GM19372 (cell line): ENCODE results near the gene THAP5.

ENCODE experiments used
- ATAC-seq: cut with Tn5 transposase; IDR thresholded peaks from one replicate; pipeline ENCODE4 v1.9.1; 2021; ENCODE audit warnings: mild to moderate bottlenecking, low read depth, moderate library complexity; ENCODE audit not compliant: unreplicated experiment

The THAP5 gene

DNA sequence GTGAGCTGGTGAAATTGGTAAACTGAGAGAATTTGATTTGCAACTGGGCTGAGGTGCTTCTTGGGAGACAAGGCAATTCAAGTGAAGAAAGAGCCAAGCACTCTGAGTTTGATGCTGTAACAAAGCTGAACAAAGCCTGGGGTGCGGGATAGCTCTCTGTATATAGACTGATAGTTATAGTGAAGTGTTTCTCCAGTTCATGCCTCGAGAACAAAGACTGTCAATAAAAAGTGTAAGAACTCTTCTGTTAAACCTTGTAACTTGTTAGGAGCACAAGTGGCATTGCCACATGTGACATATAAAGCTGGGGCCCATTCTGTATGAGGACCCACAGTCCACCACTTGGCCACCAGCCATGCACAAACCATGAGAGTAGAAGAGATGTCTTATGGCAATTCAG, 32.3 kb downstream of the THAP5 start:
- no peak for ATAC-seq

DNA sequence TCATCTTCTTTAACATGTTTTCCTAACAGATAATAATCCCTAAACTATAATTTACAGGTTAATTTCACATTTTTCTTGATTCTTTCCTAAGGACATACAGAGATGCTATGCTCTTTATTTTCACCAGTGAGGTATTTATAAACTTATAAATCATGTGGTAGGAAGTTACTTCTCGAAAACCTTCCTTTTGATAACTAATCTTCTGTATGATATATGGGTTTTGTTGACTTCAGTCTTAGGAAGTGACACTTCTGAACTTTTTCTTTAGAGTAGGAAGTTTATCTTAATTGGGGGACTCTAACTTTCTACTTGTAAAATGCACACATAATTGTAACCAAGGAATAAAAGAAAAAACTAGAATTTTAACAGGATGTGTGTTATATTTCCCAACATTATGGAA, 33.8 kb downstream of the THAP5 start:
- ATAC-seq, result no peak

DNA sequence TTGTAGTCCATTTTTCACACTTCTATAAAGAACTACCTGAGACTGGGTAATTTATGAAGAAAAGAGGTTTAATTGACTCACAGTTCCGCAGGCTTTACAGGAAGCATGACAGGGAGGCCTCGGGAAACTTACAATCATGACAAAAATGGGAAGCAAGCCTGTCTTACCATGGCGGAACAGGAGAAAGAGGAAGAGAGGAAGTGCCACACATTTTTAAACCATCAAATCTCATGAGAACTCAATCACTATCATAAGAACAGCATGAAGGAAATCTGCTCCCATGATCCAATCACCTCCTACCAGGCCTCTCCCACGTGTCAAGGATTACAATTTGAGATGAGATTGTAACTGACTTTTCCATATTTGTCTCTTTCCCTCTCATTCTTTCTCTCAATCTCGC, 34.2 kb downstream of the THAP5 start:
- ATAC-seq, result no peak

DNA sequence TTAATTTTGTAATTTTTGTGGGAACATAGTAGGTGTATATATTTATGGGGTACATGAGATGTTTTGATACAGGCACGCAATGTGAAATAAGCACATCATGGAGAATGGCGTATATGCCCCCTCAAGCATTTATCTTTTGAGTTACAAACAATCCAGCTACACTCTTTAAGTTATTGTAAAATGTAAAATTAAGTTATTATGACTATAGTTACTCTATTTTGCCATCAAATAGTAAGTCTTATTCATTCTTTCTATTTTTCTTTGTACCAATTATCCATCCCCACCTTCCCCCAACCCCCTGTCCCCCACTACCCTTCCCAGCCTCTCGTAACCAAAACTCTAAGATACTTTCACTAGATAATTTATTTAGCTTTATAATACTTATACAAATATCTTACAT, 35.8 kb downstream of the THAP5 start:
- no peak for ATAC-seq

DNA sequence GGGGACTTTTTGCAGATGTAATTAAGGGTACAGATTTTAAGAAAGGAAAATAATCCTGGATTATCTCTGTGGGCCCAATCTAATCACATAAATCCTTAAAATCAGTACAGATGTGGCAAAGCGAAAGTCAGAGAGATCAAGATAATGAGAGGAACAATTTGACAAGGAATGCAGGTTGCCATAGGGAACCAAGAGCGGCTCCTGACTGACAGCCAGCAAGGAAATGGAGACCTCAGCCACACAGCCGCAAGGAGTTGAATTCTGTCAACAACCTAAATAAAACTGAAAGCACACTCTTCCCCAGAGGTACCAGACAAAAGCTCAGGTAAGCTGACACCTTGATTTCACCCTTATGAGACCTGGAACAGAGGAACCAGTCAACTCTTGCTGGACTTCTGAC, 40.2 kb downstream of the THAP5 start:
- ATAC-seq, result no peak

DNA sequence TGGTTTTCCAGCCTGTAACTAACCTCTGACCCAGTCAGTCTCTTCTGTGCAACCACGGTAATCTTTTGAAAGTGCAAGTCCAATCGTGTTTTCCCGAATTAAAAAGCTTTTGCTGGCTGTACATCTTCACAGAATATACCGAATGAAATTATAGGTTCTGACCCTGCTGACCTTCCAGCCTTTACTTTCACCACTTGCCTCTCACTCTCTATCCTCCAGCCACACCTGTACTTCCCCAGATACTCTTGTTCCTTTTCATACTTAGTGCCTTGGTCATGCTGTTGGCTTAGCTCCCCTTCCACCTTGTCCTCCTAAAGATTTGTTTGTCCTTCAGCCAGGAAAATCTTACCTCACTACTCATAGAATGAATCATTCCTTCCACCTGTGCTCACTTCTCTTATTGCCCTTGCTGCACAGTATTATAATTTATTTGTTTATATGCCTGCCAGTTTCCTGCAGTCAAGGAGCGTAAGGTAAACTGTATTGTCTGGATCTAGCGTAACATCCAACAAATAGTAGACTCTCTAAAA, 41.3 kb downstream of the THAP5 start:
- no peak for ATAC-seq

DNA sequence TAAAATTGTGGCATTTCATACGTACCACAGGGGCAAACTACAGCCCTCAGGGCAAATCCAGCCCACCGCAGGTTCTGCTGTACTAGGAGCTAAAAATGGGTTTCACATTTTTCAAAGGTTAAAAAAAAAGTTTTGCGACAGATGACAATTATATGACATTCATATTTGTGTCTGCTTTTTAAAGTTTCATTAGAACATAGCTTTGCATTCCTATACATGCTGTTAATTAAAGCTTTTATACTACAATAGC, 42.8 kb downstream of the THAP5 start:
- no peak for ATAC-seq

DNA sequence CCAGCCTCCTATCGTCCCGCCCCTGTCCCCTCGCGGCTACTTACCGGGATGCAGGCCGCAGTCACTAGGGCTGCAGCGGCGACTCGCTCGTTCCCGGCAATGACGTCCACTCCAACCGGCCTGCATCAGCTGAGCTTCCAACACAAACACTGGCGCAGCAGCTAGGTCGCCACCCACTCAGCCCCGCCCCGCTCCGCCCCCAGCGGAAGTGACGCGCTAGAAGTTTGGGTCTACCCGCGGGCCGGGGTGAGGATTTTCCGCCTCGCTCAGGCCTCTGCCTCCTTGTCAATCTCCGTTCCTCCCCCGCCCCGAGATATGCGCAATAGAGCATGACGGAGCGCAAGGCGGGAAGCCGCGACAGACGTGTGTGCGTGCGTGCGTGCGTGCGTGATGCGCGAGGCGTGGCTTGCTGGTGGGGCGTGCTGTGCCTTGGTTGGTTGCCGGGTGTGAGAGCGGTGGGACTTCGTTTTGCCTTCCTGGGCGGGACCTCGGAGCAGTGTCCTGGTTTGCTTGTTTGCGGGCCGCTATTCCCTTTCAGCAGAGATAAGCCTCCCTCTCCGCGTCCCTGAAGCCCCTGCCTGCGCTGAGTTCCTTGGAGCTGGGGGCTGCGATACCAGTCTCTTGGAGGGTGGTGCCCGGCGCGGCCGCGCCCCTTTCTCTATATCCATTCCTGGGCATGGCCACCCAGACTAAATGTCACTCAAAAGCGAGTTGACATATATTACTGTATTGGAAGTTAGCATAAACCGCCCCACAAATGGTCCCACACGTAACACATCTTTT, 43.3 kb downstream of the THAP5 start, which contains the start of gene PNPLA8:
Gene PNPLA8, minus strand, starts transcription at position 151 of the 783 bp plus-strand sequence. CDS start 10,644 bp downstream, outside the sequence.
- peak; percentile 93 for ATAC-seq

DNA sequence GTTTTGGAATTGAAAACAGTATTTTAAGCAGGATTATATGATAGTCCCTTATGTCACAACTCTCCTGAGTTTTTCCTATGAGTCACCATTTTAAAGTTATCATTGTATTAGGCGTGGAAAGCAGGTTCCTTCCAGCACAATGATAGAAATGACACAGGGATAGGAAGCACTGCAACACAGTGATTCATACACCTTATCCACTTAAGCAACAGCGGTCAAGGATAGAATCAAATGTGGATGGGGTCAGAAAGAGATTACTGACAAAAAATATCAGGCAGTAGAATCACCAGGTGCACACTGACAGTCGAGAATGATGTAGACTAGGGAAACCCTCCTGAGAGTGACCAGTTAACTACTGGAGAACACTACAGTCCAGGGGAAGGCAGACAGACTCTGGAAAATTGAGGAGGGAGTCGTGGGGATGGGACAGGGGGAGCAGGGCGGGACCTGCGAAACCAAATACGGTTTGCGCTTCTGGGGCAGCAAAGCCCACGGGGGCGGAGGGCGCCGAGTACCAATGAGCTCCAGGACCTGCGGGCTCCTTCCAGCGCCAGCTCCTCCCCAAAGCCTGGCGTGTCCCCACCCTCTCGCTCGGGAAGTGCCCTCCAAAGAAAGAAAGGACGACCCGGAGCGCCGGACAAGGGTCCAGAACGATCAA, 44.0 kb downstream of the THAP5 start:
- peak; percentile 40 for ATAC-seq

DNA sequence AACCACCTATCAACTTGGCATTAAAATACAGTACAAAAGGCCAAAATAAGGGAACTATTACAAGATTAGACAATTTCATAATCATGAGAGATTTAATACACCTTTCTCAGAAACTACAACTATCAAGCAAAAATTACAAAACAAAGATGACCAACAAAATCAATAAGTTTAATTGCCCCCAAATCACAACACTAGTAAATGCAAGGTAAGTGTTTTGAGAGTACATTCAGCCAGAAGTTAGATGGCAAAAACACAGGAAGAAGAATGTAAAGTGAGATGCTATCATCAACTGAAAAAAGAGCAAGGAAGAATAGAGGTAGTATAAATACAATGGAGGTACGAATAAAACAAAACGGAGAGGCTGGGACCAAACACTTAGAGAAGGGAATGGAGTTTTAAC, 46.7 kb downstream of the THAP5 start:
- no peak for ATAC-seq

DNA sequence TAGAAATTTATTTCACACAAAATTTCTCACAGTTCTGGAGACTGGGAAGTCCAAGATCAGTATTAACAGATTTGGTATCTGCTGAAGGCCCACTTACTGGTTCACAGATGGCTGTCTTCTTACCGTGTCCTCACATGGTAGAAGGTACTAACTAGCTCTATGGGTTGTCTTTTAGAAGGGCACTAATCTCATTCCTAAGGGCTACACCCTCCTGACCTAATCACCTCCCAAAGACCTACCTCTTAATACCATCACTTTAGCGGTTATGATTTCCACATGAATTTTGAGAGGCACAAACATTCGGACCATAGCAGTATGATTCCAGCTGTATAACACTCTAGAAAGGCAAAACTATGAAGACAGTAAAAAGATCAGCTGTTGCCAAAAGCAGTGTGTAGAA, 51.6 kb downstream of the THAP5 start:
- ATAC-seq, result no peak

DNA sequence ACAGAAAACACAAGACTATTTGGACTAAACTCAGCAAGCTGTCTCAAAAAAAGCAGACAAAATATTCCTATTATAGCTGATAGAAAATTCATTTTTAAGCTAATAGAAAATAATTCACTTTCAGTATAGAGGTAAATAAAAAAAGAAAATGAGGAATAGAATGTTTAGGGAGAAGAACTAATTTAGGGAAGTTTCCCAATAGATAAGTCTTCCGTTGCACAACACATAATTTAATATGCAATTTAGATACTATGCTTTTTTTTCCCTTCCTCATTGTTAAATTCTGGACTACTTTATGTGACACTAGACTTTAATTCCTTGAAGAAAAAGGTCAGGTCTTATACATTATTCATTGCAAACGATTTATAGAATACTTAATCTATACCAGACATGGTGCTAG, 53.9 kb downstream of the THAP5 start:
- ATAC-seq, result no peak

DNA sequence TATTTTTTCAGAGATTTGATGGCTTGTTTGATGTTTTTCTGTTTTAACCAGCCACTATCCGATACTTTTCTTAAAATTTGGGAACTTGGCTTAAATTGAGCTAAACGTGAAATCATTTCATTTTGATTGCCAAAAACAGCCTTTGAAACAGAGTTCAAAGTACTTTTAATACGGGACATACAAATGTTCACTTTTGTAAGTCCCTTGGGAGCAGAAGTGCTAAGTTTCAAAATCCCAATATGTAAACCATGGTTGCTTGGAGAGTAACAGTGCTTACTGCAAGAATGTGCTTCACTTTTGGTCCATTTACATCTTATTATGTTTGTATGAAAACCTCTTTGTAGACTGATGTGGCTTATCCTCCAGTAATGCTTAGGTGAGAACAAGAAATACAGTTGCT, 54.5 kb downstream of the THAP5 start:
- ATAC-seq, result no peak
